B cell (primary cell): ENCODE results near the gene SNTG2.

Experiments used
- EZH2 ChIP-seq: IDR thresholded peaks from 2 replicates; pipeline ENCODE4 v1.6.1; 2012; ENCODE audit warnings: borderline replicate concordance, low read depth, mild to moderate bottlenecking, moderate library complexity, low read length; ENCODE audit not compliant: insufficient read depth, poor library complexity, severe bottlenecking
- TF ChIP-seq, protein P1 (sequence below): fragments of 200-600 bp; IDR thresholded peaks from one replicate; pipeline ENCODE4 v1.8.0; 2022; ENCODE audit warnings: antibody characterized with exemption, mild to moderate bottlenecking

DNA sequence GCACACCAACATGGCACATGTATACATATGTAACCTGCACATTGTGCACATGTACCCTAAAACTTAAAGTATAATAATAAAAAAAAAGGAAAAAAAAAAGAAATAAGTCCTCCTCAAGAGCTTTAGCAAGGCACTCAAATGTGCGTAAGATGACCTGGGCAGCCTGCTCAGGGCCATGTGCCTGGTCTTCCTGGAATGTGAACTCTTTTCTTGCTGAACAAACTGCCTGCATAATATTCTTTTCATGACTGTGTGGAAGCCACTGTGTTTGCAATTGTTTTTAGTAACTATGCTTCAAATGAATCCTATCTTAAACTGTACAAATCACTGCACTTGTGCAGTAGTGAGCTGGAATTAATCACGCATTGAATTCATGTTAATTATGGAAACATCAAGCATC, 294.5 kb downstream of the SNTG2 start:
- TF ChIP-seq, protein P1, sequence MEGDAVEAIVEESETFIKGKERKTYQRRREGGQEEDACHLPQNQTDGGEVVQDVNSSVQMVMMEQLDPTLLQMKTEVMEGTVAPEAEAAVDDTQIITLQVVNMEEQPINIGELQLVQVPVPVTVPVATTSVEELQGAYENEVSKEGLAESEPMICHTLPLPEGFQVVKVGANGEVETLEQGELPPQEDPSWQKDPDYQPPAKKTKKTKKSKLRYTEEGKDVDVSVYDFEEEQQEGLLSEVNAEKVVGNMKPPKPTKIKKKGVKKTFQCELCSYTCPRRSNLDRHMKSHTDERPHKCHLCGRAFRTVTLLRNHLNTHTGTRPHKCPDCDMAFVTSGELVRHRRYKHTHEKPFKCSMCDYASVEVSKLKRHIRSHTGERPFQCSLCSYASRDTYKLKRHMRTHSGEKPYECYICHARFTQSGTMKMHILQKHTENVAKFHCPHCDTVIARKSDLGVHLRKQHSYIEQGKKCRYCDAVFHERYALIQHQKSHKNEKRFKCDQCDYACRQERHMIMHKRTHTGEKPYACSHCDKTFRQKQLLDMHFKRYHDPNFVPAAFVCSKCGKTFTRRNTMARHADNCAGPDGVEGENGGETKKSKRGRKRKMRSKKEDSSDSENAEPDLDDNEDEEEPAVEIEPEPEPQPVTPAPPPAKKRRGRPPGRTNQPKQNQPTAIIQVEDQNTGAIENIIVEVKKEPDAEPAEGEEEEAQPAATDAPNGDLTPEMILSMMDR = no peak
- TF ChIP-seq EZH2 = no peak
